Measurements from ENCODE around the gene ATP6V1C2. TPM values are rescaled to one million over a fixed set of nuclear protein-coding genes. Genes with fewer than 3 reads are reported as not detected.

The ATP6V1C2 gene
- total RNA-seq, 1 donor from 2014 or later = 0.11 TPM

GRCh38 chr2:10794876-10795275 lies 73.4 kb downstream of the ATP6V1C2 start:
- Histone ChIP-seq H3K36me3 (peaks cover 24% of the 10 kb centered on the region), H3F3A (ENCODE audit: low read depth) (no peaks in the 10 kb centered on the region), H3K4me2 (no peak overlapping the region), H3K4me3 (no peak overlapping the region), H3K9me3 (ENCODE audit: low read depth) (no peaks in the 10 kb centered on the region), H3K27me3 (no peaks in the 10 kb centered on the region), H3K27ac (no peak overlapping the region), H3K79me2 (ENCODE audit: low read depth) (peaks cover 48% of the 10 kb centered on the region), H4K20me1 (ENCODE audit: low read depth) (peaks cover 32% of the 10 kb centered on the region), H3K4me1 (no peaks in the 10 kb centered on the region), H3K9ac (no peak overlapping the region), H2AFZ (replicated peaks) (no peak overlapping the region)
- peaks cover 3% of the 10 kb centered on the region for H3K4me1 Mint-ChIP-seq
- peaks cover 47% of the 10 kb centered on the region for H3K36me3 Mint-ChIP-seq
- no peak overlapping the region for H3K27ac Mint-ChIP-seq
- no peak for DNase-seq (ENCODE audit: low spot score)
- H3K4me3 Mint-ChIP-seq = no peak overlapping the region
- TF ChIP-seq CTCF (IDR thresholded peaks at IDR 0.05) = no peak
- no peak for TF ChIP-seq EZH2phosphoT487 (IDR thresholded peaks at IDR 0.05)
- TF ChIP-seq EZH2 (IDR thresholded peaks at IDR 0.05) = no peak
- H3K27me3 Mint-ChIP-seq (ENCODE audit: insufficient read depth, low read depth) = peaks cover 2% of the 10 kb centered on the region
- no peaks in the 10 kb centered on the region for H3K9me3 Mint-ChIP-seq

GRCh38 chr2:10795508-10796046 lies 74.1 kb downstream of the ATP6V1C2 start:
- Mint-ChIP-seq H3K27me3 (ENCODE audit: insufficient read depth, low read depth) (peaks cover 2% of the 10 kb centered on the region), H3K4me1 (peaks cover 3% of the 10 kb centered on the region), H3K36me3 (peaks cover 41% of the 10 kb centered on the region), H3K9me3 (no peaks in the 10 kb centered on the region), H3K4me3 (no peak overlapping the region), H3K27ac (no peak overlapping the region)
- H3K27ac ChIP-seq = no peak overlapping the region
- no peaks in the 10 kb centered on the region for H3F3A ChIP-seq (ENCODE audit: low read depth)
- no peaks in the 10 kb centered on the region for H3K27me3 ChIP-seq
- no peak overlapping the region for H3K4me3 ChIP-seq
- no peak for DNase-seq (ENCODE audit: low spot score)
- no peak overlapping the region for H3K9ac ChIP-seq
- peaks cover 55% of the 10 kb centered on the region for H3K79me2 ChIP-seq (ENCODE audit: low read depth)
- TF ChIP-seq CTCF (IDR thresholded peaks at IDR 0.05) (no peak), EZH2 (IDR thresholded peaks at IDR 0.05) (no peak), EZH2phosphoT487 (IDR thresholded peaks at IDR 0.05) (no peak)
- H3K4me1 ChIP-seq = no peaks in the 10 kb centered on the region
- H4K20me1 ChIP-seq (ENCODE audit: low read depth) = peaks cover 36% of the 10 kb centered on the region
- peaks cover 27% of the 10 kb centered on the region for H3K36me3 ChIP-seq
- H3K9me3 ChIP-seq (ENCODE audit: low read depth) = no peaks in the 10 kb centered on the region
- H2AFZ ChIP-seq (replicated peaks) = no peak overlapping the region
- H3K4me2 ChIP-seq = no peak overlapping the region

GRCh38 chr2:10796703-10797102 lies 75.3 kb downstream of the ATP6V1C2 start:
- H3K4me1 Mint-ChIP-seq = peaks cover 3% of the 10 kb centered on the region
- H3F3A ChIP-seq (ENCODE audit: low read depth) = no peaks in the 10 kb centered on the region
- no peak for TF ChIP-seq EZH2 (IDR thresholded peaks at IDR 0.05)
- no peak for TF ChIP-seq EZH2phosphoT487 (IDR thresholded peaks at IDR 0.05)
- no peak for TF ChIP-seq CTCF (IDR thresholded peaks at IDR 0.05)
- no peaks in the 10 kb centered on the region for H3K9me3 ChIP-seq (ENCODE audit: low read depth)
- no peak overlapping the region for H3K4me3 ChIP-seq
- no peak overlapping the region for H2AFZ ChIP-seq (replicated peaks)
- no peak overlapping the region for H3K27ac Mint-ChIP-seq
- H3K4me1 ChIP-seq = no peaks in the 10 kb centered on the region
- peaks cover 47% of the 10 kb centered on the region for H4K20me1 ChIP-seq (ENCODE audit: low read depth)
- no peak overlapping the region for H3K4me2 ChIP-seq
- H3K36me3 Mint-ChIP-seq = peaks cover 32% of the 10 kb centered on the region
- peaks cover 66% of the 10 kb centered on the region for H3K79me2 ChIP-seq (ENCODE audit: low read depth)
- H3K4me3 Mint-ChIP-seq = no peak overlapping the region
- no peaks in the 10 kb centered on the region for H3K9me3 Mint-ChIP-seq
- H3K9ac ChIP-seq = no peak overlapping the region
- H3K27me3 Mint-ChIP-seq (ENCODE audit: insufficient read depth, low read depth) = peaks cover 2% of the 10 kb centered on the region
- no peak overlapping the region for H3K27ac ChIP-seq
- H3K27me3 ChIP-seq = no peaks in the 10 kb centered on the region
- H3K36me3 ChIP-seq = peaks cover 27% of the 10 kb centered on the region
- DNase-seq (ENCODE audit: low spot score) = no peak

Data from neural progenitor cell (in vitro differentiated cells).